ENCODE data around the gene KCNIP4.

The KCNIP4 gene

DNA sequence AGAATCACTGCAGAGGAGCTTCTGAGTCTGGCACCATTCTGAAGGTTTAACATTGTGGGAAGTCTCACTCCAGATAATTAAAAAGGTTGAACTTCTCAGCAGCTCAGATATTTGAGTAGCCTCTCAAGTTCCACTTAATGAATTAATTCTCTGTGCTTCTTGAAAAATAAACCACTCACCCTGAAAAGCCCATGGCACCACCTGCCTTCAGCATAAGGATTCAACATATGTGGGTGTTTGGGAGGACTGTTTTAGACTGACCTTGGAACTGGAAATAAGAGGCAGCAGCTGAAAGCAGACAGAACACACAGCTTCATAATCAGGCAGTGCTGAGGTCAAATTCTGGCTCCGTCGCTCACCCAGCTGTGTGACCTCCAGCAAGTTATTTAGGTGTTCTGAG is 100.6 kb downstream of the KCNIP4 start:
- DNase-seq (ENCODE audit: low spot score) = no peak

GRCh38 chr4:21845663-21846062 is 102.9 kb downstream of the KCNIP4 start:
- no peak for DNase-seq (ENCODE audit: low spot score)

DNA sequence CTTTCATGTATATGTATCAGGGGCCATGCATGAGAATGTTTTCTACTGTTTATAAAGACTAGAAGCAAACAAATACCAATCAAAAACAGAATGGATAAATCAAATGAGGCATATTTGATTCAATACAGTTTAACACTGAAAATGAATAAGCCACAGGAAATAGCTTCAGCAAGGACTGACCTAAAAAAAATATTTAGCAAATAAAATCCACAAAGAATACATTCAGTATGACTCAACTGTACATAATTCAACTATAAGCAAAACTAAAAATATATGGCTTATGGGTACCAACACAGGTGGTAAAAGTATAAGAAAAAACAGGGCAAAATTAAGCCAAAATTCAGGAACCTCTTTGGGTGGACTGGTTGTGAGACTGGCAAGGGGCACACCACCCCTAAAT is 112.9 kb downstream of the KCNIP4 start:
- DNase-seq (ENCODE audit: low spot score) = no peak

GRCh38 chr4:21830272-21830671 is 118.3 kb downstream of the KCNIP4 start:
- no peak for DNase-seq (ENCODE audit: low spot score)

- DNase-seq (ENCODE audit: low spot score) = no peak
These were observed 121.0 kb downstream of the KCNIP4 start for GRCh38 chr4:21827575-21827974.

GRCh38 chr4:21826071-21826470 is 122.5 kb downstream of the KCNIP4 start:
- no peak for DNase-seq (ENCODE audit: low spot score)

- no peak for DNase-seq (ENCODE audit: low spot score)
These were observed 129.5 kb downstream of the KCNIP4 start for GRCh38 chr4:21819086-21819485.

DNA sequence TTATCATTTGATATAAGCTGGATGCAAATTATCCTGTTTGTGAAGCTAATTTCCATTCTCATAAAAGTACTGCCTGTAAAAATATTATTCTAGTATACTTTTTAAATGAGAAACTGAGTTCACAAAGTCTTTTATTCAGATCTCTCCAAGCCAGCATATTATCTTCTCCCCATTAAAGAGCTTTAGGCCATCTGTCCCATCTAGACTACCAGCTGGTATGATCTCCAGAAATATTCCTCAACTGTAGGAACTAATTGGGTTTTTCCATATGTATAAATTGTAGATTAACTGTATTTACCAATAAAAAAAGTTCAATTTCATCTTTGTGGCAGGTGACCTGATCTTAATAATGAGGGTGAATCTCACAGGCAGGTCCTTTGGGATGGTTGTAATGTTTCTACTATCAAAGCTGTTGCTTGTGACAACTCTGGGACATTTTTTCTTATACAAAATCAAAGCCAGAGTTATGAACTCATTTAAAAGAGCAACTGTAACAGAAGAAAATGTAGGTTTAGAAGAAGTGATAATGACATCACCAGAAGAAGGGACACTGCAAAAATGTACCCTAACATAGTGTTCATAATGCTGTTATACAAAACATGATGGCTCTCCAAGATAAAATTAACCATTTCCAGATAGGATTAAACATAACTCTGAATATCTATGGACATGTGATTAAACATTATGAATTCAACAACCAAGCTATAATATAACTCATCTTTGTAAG is 132.8 kb downstream of the KCNIP4 start:
- no peak for DNase-seq (ENCODE audit: low spot score)

GRCh38 chr4:21811565-21811964 is 137.0 kb downstream of the KCNIP4 start:
- DNase-seq (ENCODE audit: low spot score) = no peak

DNA sequence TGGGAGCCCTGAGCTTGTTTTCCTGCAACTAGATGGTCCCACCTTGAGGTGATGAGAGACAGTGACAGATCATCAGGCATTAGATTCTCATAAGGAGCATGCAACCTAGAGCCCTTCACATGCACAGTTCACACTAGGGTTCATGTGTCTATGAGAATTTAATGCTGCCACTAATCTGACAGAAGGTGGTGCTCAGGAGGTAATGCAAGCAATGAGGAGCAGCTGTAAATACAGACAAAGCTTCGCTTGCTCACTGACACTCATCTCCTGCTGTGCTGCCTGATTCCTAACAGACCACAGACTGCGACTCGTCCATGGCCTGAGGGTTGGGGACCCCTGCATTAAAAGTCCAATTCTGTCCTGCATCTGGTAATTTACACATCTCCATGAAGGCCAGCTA is 141.6 kb downstream of the KCNIP4 start:
- no peak for DNase-seq (ENCODE audit: low spot score)

- no peak for DNase-seq (ENCODE audit: low spot score)
These were observed 146.2 kb downstream of the KCNIP4 start for GRCh38 chr4:21802406-21802805.

GRCh38 chr4:21801661-21802385 is 146.7 kb downstream of the KCNIP4 start:
- DNase-seq (ENCODE audit: low spot score) = no peak

DNA sequence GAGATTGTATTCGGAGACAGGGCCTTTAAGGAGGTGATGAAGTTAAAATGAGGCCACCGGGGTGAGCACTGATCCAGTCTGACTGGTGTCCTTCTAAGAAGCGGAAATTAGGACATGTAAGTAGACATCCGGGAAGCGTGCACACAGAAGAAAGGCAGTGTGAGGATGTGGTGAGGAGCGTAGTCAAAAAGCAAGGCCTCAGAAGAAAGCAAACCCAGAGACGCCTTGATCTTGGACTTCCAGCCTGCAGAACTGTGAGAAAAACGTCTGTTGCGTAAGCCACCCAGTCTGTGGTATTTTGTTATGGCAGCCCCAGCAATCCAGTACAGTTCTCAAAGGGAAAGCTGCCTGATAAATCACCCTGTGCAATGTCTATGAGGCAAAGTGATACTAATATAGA is 153.5 kb downstream of the KCNIP4 start:
- DNase-seq (ENCODE audit: low spot score) = no peak

GRCh38 chr4:21792736-21793135 is 155.8 kb downstream of the KCNIP4 start:
- no peak for DNase-seq (ENCODE audit: low spot score)

DNA sequence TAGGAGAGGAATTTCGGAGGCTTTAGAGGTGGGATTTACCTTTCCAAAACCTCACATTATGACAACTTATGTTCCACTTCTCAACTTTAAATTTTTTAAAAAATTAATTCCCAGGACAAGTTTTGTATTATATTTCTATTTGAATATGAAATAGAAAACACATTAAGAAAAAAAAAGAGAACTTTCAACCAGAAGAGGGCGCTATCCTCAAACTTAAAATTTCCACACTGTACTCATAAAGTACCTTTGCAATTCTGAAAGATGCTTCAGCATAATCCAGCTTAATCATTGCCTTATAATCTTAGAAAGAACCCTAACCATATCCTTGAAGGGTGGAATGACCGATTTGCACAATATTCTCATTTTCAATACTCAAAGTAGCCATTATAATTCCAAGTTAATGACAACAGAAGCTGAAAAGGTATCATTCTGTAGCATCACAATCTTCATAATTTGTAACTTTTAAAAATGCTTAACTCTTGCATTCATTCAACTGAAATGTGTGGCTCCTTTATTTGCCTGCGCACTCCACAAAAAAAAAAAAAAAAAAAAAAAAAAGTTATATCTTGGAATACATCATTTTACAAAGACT is 158.0 kb downstream of the KCNIP4 start:
- DNase-seq (ENCODE audit: low spot score) = peak; percentile 46

GRCh38 chr4:21780148-21780547 is 168.4 kb downstream of the KCNIP4 start:
- DNase-seq (ENCODE audit: low spot score) = no peak

DNA sequence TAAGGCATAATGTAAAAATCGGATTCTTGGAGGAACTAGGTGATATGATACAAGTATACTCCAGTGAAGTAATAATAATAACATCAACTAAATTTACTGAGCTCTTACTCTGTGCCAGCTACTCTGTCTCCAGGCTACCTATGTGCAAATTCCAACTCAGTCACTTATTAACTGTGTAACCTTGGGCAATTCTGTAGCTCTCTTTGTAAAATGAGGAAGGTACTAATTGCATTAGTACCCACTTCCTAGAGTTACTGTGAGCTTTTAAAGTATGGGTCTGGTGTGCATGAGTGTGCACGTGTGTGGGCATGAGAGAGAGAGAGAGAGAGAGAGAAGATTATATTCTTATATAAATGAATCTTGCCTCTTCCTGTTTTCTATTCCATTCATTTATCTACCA is 169.9 kb downstream of the KCNIP4 start:
- DNase-seq (ENCODE audit: low spot score) = no peak

GRCh38 chr4:21775703-21776102 is 172.9 kb downstream of the KCNIP4 start:
- DNase-seq (ENCODE audit: low spot score) = no peak

- no peak for DNase-seq (ENCODE audit: low spot score)
These were observed 179.0 kb downstream of the KCNIP4 start for GRCh38 chr4:21769404-21770147.

DNA sequence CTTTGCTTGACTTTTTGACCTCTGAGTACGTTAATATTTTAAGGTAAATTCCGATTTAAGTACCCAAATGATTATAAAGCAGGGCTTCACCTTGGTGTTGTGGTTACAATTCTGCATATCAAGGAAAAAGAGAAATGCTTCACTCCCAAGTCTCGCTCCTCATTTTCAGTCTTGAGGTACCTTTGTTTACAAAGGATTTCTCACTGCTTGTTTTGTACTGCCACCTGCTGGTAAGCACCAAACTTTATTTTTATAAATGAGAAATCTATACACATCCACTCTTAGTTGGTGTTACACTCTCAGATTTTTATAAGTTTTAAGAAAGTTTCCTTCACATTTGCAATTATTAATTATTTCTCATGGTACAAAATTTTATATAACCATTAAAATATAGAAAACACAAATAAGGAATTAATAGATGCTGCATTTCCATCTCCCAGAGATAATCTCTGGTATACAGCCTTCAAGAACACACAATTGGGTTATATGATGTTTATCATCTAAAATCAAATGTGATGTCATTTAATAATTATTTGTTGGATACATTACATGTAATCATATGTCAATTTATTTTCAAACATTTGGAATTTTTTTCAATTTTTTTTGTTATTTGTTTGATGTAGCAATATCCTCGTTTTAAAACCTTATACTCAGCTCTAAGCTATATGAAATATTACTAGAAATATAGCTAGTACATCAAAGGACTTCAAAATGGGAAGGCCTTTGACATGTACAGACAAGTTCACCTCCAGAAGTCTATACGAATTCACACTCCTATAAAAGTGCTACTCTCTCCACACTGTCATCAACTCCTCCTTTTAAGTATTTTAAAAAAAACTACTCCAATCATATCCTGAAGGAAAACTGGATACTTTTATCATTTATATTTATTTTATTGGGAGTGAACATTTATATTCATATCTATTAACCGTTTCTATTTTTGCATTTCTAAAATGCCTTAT is 179.9 kb downstream of the KCNIP4 start:
- peak; percentile 59 for DNase-seq (ENCODE audit: low spot score)

DNA sequence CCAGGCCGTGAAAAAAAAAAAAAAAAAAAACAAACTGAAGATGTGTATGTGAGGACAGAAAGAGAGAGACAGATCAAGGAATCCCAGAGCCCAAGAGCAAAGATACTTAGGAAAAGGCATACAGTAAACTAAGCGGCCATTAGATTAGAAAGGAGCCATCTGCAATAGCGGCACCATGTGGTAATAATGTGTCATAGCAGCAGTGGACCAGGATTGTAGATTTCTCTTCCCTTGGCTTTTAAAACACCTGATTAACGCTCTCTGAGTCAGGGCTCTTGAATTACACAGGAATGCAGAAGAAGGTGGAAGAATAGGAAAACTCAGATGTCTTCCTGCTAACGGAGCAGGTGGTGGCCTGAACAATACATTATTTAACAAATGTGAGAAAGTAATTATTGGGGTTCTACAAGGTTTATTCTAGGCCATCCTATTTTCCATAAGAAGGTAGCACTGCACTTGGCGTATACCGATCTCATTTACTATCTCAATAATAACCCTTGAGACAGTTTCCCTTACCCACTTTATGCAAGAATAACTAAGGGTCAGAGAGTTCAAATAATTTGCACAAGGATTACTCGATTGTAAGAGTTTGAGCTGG is 182.7 kb downstream of the KCNIP4 start:
- DNase-seq (ENCODE audit: low spot score) = peak; percentile 58

All from NAMALWA (cell line).